GM12878 (cell line): ENCODE results near the gene RAB43. TPM values are rescaled to one million over a fixed set of nuclear protein-coding genes. Genes with fewer than 3 reads are reported as not detected.

Experiments
- ATAC-seq: fragments of 200-7000 bp; cut with Tn5 transposase; 3 replicates; pipeline ENCODE4 v1.9.1; 2020; ENCODE audit warnings: mild to moderate bottlenecking, moderate library complexity
- BruUV-seq: library from RNA; stranded (reverse); fragments of 400-500 nt; replicated peaks from 2 replicates; lab custom pipeline; 2021; lab: Mats Ljungman, UMichigan
- CTCF ChIA-PET: fragments of 300-600 bp; sonication (Branson Sonifier 250); formaldehyde crosslinking; extraction: SDS; loops from one replicate; lab custom pipeline; 2021; ENCODE audit warnings: inconsistent platforms; lab: Yijun Ruan, JAX
- POLR2A ChIA-PET: fragments of 350-600 bp; formaldehyde crosslinking; extraction: SDS; loops from one replicate; lab custom pipeline; 2021; ENCODE audit warnings: inconsistent platforms; lab: Charles Lee
- RAD21 ChIA-PET: fragments of 300-600 bp; sonication (Branson Sonifier 250); formaldehyde crosslinking; loops from one replicate; lab custom pipeline; 2023; ENCODE audit warnings: antibody characterized with exemption; ENCODE audit not compliant: unreplicated experiment; lab: Charles Lee
- SMC1A ChIA-PET: fragments of 300-600 bp; sonication (Branson Sonifier 250); formaldehyde crosslinking; loops from one replicate; lab custom pipeline; 2023; ENCODE audit not compliant: unreplicated experiment, uncharacterized antibody; lab: Charles Lee
- DNase-seq: peaks from one replicate; pipeline ENCODE4 v3.0.0-alpha.2; 2011; ENCODE audit warnings: low read depth, low spot score
- FAIRE-seq: peaks from 3 replicates; lab custom pipeline; 2011; peaks lifted over from hg19 to GRCh38; lab: Jason Lieb, UNC
- H2AFZ ChIP-seq: 2 replicates; pipeline ENCODE4 v1.6.0; 2011; ENCODE audit warnings: low read depth, low read length, control low read depth; ENCODE audit not compliant: control insufficient read depth
- H3K27ac ChIP-seq: 2 replicates; pipeline ENCODE4 v1.5.1; 2011; ENCODE audit warnings: control low read depth; ENCODE audit not compliant: control insufficient read depth, insufficient read depth
- H3K27me3 ChIP-seq, 2 experiments: replicated peaks in 1 of 2; 2 replicates each; pipeline versions ENCODE4 v1.6.0 to v1.6.1; 2011; ENCODE audit warnings: low read length in 1 of 2; ENCODE audit not compliant: control insufficient read depth in 2 of 2, insufficient read depth in 2 of 2
- H3K36me3 ChIP-seq, 2 experiments: 2 replicates each; pipeline ENCODE4 v1.5.1; 2011; ENCODE audit warnings: low read length in 1 of 2; ENCODE audit not compliant: control insufficient read depth in 2 of 2, insufficient read depth in 2 of 2
- H3K4me1 ChIP-seq: 2 replicates; pipeline ENCODE4 v1.6.1; 2011; ENCODE audit warnings: mild to moderate bottlenecking, low read length, moderate library complexity, mixed read lengths; ENCODE audit not compliant: control insufficient read depth, insufficient read depth
- H3K4me2 ChIP-seq: 2 replicates; pipeline ENCODE4 v1.6.0; 2011; ENCODE audit warnings: control low read depth; ENCODE audit not compliant: control insufficient read depth, insufficient read depth
- H3K4me3 ChIP-seq: fragments of 200-600 bp; sonication (generic); 2 replicates; pipeline ENCODE4 v1.5.1; 2016
- H3K79me2 ChIP-seq: 2 replicates; pipeline ENCODE4 v1.6.0; 2011; ENCODE audit warnings: low read length; ENCODE audit not compliant: control insufficient read depth, insufficient read depth
- H3K9ac ChIP-seq: 2 replicates; pipeline ENCODE4 v1.8.0; 2011; ENCODE audit warnings: low read length, control low read depth, mixed read lengths; ENCODE audit not compliant: control insufficient read depth, insufficient read depth
- H3K9me3 ChIP-seq: replicated peaks from 3 replicates; pipeline ENCODE4 v1.5.1; 2011; ENCODE audit warnings: mild to moderate bottlenecking, low read length; ENCODE audit not compliant: control insufficient read depth, insufficient read depth
- H4K20me1 ChIP-seq: 2 replicates; pipeline ENCODE4 v1.6.0; 2011; ENCODE audit not compliant: control insufficient read depth, insufficient read depth
- POLR2A ChIP-seq: IDR thresholded peaks from 2 replicates; pipeline ENCODE4 v1.6.1; 2011; ENCODE audit warnings: low read depth, mild to moderate bottlenecking, low read length
- RUNX3 ChIP-seq: IDR thresholded peaks from 2 replicates; pipeline ENCODE4 v1.6.1; 2012; ENCODE audit warnings: low read length, inconsistent platforms
- WGBS: methylation state at CpG from one replicate; pipeline ENCODE4 v1.1.6; 2016; ENCODE audit warnings: low lambda C conversion rate; ENCODE audit not compliant: insufficient replicate concordance, insufficient coverage; ENCODE audit errors: missing lambda C conversion rate; 5-methylcytosine and 5-hydroxymethylcytosine counted together
- in situ Hi-C: fragments of 300-500 bp; cut with MboI; formaldehyde crosslinking; loops from 9 replicates; pipeline ENCODE4 v1.14.3; 2018; ENCODE audit warnings: mixed read lengths
- intact Hi-C: fragments of 100-400 bp; cut with micrococcal nuclease; formaldehyde crosslinking; loops from one replicate; pipeline ENCODE4 v1.14.2; 2022; ENCODE audit not compliant: unreplicated experiment
- polyA plus RNA-seq, 11 experiments: library from polyadenylated mRNA; depleted of rRNA in 4 of 11; unstranded in 6 of 11; stranded (reverse) in 5 of 11; fragments of >200 nt; fragmentation: Nextera tagmentation in 4 of 11; fragmentation: Illumina TruSeq in 1 of 11; extraction: Ambion mirVana in 4 of 11; extraction: Trizol in 1 of 11; gene quantifications; 1 replicate in 1 of 11; 2 replicates in 10 of 11; pipeline versions ENCODE4 v1.2.1 to v1.2.3, GENCODE V29; 2011 to 2016; ENCODE audit warnings: inconsistent platforms in 2 of 11, missing spikeins in 2 of 11, low read depth in 1 of 11
- total RNA-seq, 4 experiments: library from RNA; depleted of rRNA in 3 of 4; stranded (reverse); fragments of >200 nt in 3 of 4; fragmentation: Illumina TruSeq in 1 of 4; extraction: Trizol in 1 of 4; gene quantifications; 2 replicates each; pipeline versions ENCODE4 v1.2.1 to v1.2.3, GENCODE V29; 2013 to 2021
- TF ChIP-seq, protein P1 (sequence below): fragments of 150-350 bp; IDR thresholded peaks from 2 replicates; pipeline ENCODE4 v1.6.1; 2014; ENCODE audit warnings: mild to moderate bottlenecking, low read depth, low read length

RAB43 gene
- total and polyA plus RNA-seq, 10 of the 15 experiments (the other 5 are each of a cell fraction or from before 2014, with no cell fraction given), result 0.08 to 14.0 (median 4.0) TPM

DNA sequence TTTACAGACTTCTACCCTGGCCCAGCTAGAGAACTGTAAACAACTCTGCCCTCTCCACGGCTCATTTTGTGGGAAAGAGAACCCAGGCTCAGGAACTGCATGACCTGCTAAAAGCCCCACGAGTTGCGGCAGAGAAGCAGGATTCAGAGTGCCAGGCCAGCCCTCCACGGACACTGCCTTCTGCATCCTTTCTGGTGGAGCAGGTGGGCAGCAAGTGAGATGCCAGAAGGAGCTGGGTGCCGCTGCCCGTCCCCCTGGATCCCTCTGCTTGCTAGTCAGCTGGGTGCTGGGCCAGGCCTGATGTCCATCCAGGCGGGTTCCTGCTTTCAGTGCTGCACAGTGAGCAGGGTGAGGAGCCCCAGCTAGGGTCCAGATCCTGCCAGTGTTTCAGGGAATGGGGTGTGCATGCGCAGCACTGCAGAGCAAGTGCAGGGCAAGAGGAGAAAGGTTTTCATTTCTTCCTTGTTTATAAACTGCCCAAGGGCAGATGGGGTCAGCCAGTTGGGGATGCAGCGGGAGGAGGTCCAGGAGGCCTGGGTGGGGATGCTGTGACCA lies 5.2 kb upstream of the RAB43 start:
- H3K4me3 ChIP-seq, result no peak overlapping the region
- FAIRE-seq, result no peak

More for the DNA sequence above, 5.2 kb upstream of the RAB43 start:
- Histone ChIP-seq H3K4me1 (peaks cover 15% of the 10 kb centered on the region), H3K36me3 (peaks cover 4 to 9% of the 10 kb centered on the region in 2 experiments; a peak in 3 of 4 replicates), H3K79me2 (no peaks in the 10 kb centered on the region), H3K27me3 (no peaks in the 10 kb centered on the region), H3K27ac (no peak overlapping the region), H3K4me2 (no peak overlapping the region), H4K20me1 (no peaks in the 10 kb centered on the region), H2AFZ (no peak overlapping the region), H3K9me3 (no peaks in the 10 kb centered on the region), H3K9ac (no peak overlapping the region)
- RAD21 ChIA-PET, result no interaction called here
- intact Hi-C loops, result no loop called here
- TF ChIP-seq RUNX3 (no peak), POLR2A (peak; percentile 40; the same call in 1 of the 2 replicates)
- TF ChIP-seq, protein P1, sequence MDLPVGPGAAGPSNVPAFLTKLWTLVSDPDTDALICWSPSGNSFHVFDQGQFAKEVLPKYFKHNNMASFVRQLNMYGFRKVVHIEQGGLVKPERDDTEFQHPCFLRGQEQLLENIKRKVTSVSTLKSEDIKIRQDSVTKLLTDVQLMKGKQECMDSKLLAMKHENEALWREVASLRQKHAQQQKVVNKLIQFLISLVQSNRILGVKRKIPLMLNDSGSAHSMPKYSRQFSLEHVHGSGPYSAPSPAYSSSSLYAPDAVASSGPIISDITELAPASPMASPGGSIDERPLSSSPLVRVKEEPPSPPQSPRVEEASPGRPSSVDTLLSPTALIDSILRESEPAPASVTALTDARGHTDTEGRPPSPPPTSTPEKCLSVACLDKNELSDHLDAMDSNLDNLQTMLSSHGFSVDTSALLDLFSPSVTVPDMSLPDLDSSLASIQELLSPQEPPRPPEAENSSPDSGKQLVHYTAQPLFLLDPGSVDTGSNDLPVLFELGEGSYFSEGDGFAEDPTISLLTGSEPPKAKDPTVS, result no peak
- 93% methylated on average over 9 of the region's 9 CpGs for WGBS
- in situ Hi-C loops, result no loop called here
- SMC1A ChIA-PET, result no interaction called here
- no peak for ATAC-seq
- DNase-seq, result no peak
- CTCF ChIA-PET, result no interaction called here
- no TSS peak for BruUV-seq
- POLR2A ChIA-PET, result no interaction called here
